WTC11 (cell line): ENCODE results near the gene CEBPE. TPM values are rescaled to one million over a fixed set of nuclear protein-coding genes. Genes with fewer than 3 reads are reported as not detected.

ENCODE experiments used
- ATAC-seq: fragments of 200-7000 bp; cut with Tn5 transposase; 2 replicates; pipeline ENCODE4 v1.10.0; 2021; ENCODE audit warnings: mild to moderate bottlenecking, moderate library complexity
- CTCF ChIA-PET: fragments of 300-600 bp; sonication (Branson Sonifier 250); formaldehyde crosslinking; loops from one replicate; lab custom pipeline; 2021; ENCODE audit warnings: antibody characterized with exemption; lab: Charles Lee
- POLR2A ChIA-PET: fragments of 350-600 bp; sonication (Branson Sonifier 250); formaldehyde crosslinking; loops from one replicate; lab custom pipeline; 2021; ENCODE audit warnings: antibody characterized with exemption; lab: Charles Lee
- DNase-seq: peaks from one replicate; pipeline ENCODE4 v3.0.0; 2021; ENCODE audit warnings: low spot score
- H3K27ac Mint-ChIP-seq: 2 replicates; pipeline ENCODE4 v1.8.0; 2021; ENCODE audit warnings: mixed read lengths
- H3K27me3 Mint-ChIP-seq: 2 replicates; pipeline ENCODE4 v1.8.0; 2021; ENCODE audit warnings: low read depth, mild to moderate bottlenecking, moderate library complexity, mixed read lengths
- H3K36me3 Mint-ChIP-seq: 2 replicates; pipeline ENCODE4 v1.8.0; 2021; ENCODE audit warnings: mixed read lengths
- H3K4me1 Mint-ChIP-seq: 2 replicates; pipeline ENCODE4 v1.8.0; 2022; ENCODE audit warnings: mixed read lengths
- H3K4me3 Mint-ChIP-seq: 2 replicates; pipeline ENCODE4 v1.8.0; 2021; ENCODE audit warnings: mild to moderate bottlenecking, moderate library complexity, mixed read lengths
- H3K9me3 Mint-ChIP-seq: 2 replicates; pipeline ENCODE4 v1.8.0; 2021; ENCODE audit warnings: mixed read lengths
- E2F1 ChIP-seq: sonication (generic); formaldehyde crosslinking; IDR thresholded peaks from 2 replicates; pipeline ENCODE4 v1.8.0; 2022; ENCODE audit warnings: mild to moderate bottlenecking, missing genetic modification reagents
- E2F5 ChIP-seq: sonication (generic); formaldehyde crosslinking; IDR thresholded peaks from 2 replicates; pipeline ENCODE4 v1.8.1; 2022; ENCODE audit warnings: mild to moderate bottlenecking, moderate library complexity, missing genetic modification reagents
- ELF4 ChIP-seq: sonication (generic); formaldehyde crosslinking; IDR thresholded peaks from 2 replicates; pipeline ENCODE4 v1.8.1; 2022; ENCODE audit warnings: low read depth, mild to moderate bottlenecking, moderate library complexity, missing genetic modification reagents
- EMX1 ChIP-seq: fragments of 250-450 bp; sonication (Bioruptor Pico); IDR thresholded peaks from 2 replicates; pipeline ENCODE4 v1.8.0; 2021; ENCODE audit warnings: mild to moderate bottlenecking
- ESRRA ChIP-seq: sonication (generic); formaldehyde crosslinking; IDR thresholded peaks from 2 replicates; pipeline ENCODE4 v1.8.1; 2022; ENCODE audit warnings: mild to moderate bottlenecking, missing genetic modification reagents, borderline replicate concordance
- ETV6 ChIP-seq: sonication (generic); formaldehyde crosslinking; IDR thresholded peaks from 2 replicates; pipeline ENCODE4 v1.8.1; 2022; ENCODE audit warnings: mild to moderate bottlenecking, missing genetic modification reagents
- PRDM15 ChIP-seq: sonication (generic); formaldehyde crosslinking; IDR thresholded peaks from 2 replicates; pipeline ENCODE4 v1.8.0; 2022; ENCODE audit warnings: missing genetic modification reagents
- SMAD4 ChIP-seq: sonication (generic); formaldehyde crosslinking; IDR thresholded peaks from 2 replicates; pipeline ENCODE4 v1.8.0; 2022; ENCODE audit warnings: mild to moderate bottlenecking, missing genetic modification reagents
- TEAD4 ChIP-seq: sonication (generic); formaldehyde crosslinking; IDR thresholded peaks from 2 replicates; pipeline ENCODE4 v1.8.0; 2022; ENCODE audit warnings: mild to moderate bottlenecking, missing genetic modification reagents
- ZNF121 ChIP-seq: sonication (generic); formaldehyde crosslinking; IDR thresholded peaks from 2 replicates; pipeline ENCODE4 v1.8.0; 2023; ENCODE audit warnings: missing genetic modification reagents
- ZNF138 ChIP-seq: sonication (generic); formaldehyde crosslinking; conservative IDR thresholded peaks from 2 replicates; pipeline ENCODE4 v1.8.1; 2022; ENCODE audit warnings: mild to moderate bottlenecking, moderate library complexity, missing genetic modification reagents
- ZNF512 ChIP-seq: sonication (generic); formaldehyde crosslinking; IDR thresholded peaks from 2 replicates; pipeline ENCODE4 v1.8.1; 2022; ENCODE audit warnings: missing genetic modification reagents, borderline replicate concordance
- ZNF532 ChIP-seq: fragments of 250-450 bp; sonication (Bioruptor Pico); IDR thresholded peaks from 2 replicates; pipeline ENCODE4 v1.9.0; 2021; ENCODE audit warnings: mild to moderate bottlenecking, borderline replicate concordance
- total RNA-seq: library from RNA; stranded (reverse); gene quantifications from 3 replicates; pipeline ENCODE4 v1.2.3, GENCODE V29; 2021
- TF ChIP-seq, protein P1 (sequence below): sonication (generic); formaldehyde crosslinking; IDR thresholded peaks from 2 replicates; pipeline ENCODE4 v1.8.1; 2023; ENCODE audit warnings: mild to moderate bottlenecking, missing genetic modification reagents, borderline replicate concordance

The CEBPE gene
- total RNA-seq, 1 experiment from 2014 or later = not detected

GRCh38 chr14:23103581-23103980, 15.5 kb downstream of the CEBPE start:
- no peaks in the 10 kb centered on the region for H3K9me3 Mint-ChIP-seq
- H3K4me1 Mint-ChIP-seq = peaks cover 52% of the 10 kb centered on the region
- CTCF ChIA-PET = interaction anchor here (0.8 to 6.9 kb wide), 3 partner anchors 9 to 35 kb away, joined by 3 to 43 read pairs (median 7); partner anchors contain the start of gene ACIN1
- H3K4me3 Mint-ChIP-seq = no peak overlapping the region
- H3K27ac Mint-ChIP-seq = no peak overlapping the region
- POLR2A ChIA-PET = no interaction called here
- TF ChIP-seq PRDM15 (CRISPR knock-in tag) = no peak
- no peak for TF ChIP-seq TEAD4
- ATAC-seq (no peak), DNase-seq (no peak)
- H3K36me3 Mint-ChIP-seq = peaks cover 7% of the 10 kb centered on the region; the same call in 1 of the 2 replicates
- peaks cover 15% of the 10 kb centered on the region for H3K27me3 Mint-ChIP-seq

DNA sequence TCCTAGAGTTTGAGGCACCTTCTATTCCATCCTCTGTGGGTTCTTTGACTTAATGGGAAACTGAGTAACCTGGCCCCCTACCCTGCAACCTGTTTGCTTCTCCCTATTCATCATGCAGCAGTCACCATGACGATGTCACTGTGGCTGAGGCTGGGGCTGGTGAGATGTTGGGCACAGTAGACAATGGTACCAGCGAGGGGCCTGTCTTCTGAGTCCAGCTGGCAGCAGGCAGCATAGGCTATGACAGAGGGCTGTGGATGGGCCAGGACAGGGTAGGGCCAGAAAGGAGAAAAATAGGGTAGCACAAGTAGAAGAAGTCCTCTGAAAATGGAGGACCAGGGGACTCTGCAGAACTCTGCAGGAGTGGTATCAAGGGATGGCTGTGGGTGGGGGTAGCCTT, 16.3 kb downstream of the CEBPE start:
- DNase-seq (no peak), ATAC-seq (no peak)
- no peaks in the 10 kb centered on the region for H3K9me3 Mint-ChIP-seq
- no peak overlapping the region for H3K27ac Mint-ChIP-seq
- no peak overlapping the region for H3K4me3 Mint-ChIP-seq
- CTCF ChIA-PET = interaction anchor here (1.6 to 6.9 kb wide), 2 partner anchors 18 to 26 kb away, joined by 3 to 43 read pairs; no protein-coding TSS in a partner anchor
- H3K4me1 Mint-ChIP-seq = peaks cover 52% of the 10 kb centered on the region
- peaks cover 15% of the 10 kb centered on the region for H3K27me3 Mint-ChIP-seq
- TF ChIP-seq E2F5 (CRISPR knock-in tag) (no peak), E2F1 (no peak), ESRRA (no peak)
- peaks cover 15% of the 10 kb centered on the region for H3K36me3 Mint-ChIP-seq
- POLR2A ChIA-PET = no interaction called here

DNA sequence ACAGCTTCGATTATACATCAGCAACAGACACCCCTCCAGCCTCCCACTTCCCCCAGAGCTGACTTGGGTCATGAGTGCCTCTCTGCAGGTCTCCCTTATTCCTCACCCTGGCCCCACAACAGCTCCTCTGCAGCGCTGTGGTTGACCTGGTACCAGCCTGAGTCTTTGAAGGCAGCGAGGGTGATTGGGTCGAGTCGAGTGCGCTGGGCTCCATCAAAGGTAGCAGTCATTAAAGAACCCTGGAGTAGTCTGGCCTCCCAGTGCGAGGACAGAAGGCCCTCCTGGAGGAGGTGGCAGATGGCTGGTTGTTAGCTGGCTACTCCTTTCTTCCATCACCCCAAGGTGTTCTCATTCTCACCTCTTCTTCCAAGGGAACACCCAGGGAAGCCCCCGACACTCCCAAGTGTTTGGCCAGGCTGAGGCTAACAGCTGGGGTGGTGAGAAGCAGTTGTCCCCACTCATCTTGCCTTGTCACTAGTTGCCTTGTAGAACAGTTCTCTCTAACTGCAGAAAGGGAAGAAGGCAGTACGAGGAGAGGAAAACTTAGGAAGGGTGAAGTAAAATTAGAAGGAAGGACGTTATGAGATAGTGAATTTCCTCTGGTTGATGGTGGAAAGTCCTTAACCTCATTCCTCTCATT, 16.9 kb downstream of the CEBPE start:
- POLR2A ChIA-PET = no interaction called here
- Mint-ChIP-seq H3K4me3 (no peak overlapping the region), H3K27ac (no peak overlapping the region), H3K36me3 (peaks cover 22% of the 10 kb centered on the region), H3K9me3 (no peaks in the 10 kb centered on the region), H3K4me1 (peaks cover 58% of the 10 kb centered on the region), H3K27me3 (peaks cover 15% of the 10 kb centered on the region)
- DNase-seq (no peak), ATAC-seq (no peak)
- CTCF ChIA-PET = interaction anchor here (0.8 to 6.9 kb wide), 4 partner anchors 19 to 44 kb away, joined by 3 to 43 read pairs (median 4); no protein-coding TSS in a partner anchor
- TF ChIP-seq ZNF512 (CRISPR knock-in tag) = no peak
- no peak for TF ChIP-seq ZNF532 (CRISPR knock-in tag)
- TF ChIP-seq ETV6 = no peak
- TF ChIP-seq ZNF121 (CRISPR knock-in tag) = no peak
- no peak for TF ChIP-seq ELF4 (CRISPR knock-in tag)
- no peak for TF ChIP-seq SMAD4
- no peak for TF ChIP-seq ZNF138 (CRISPR knock-in tag)
- TF ChIP-seq EMX1 = no peak
- TF ChIP-seq, protein P1, sequence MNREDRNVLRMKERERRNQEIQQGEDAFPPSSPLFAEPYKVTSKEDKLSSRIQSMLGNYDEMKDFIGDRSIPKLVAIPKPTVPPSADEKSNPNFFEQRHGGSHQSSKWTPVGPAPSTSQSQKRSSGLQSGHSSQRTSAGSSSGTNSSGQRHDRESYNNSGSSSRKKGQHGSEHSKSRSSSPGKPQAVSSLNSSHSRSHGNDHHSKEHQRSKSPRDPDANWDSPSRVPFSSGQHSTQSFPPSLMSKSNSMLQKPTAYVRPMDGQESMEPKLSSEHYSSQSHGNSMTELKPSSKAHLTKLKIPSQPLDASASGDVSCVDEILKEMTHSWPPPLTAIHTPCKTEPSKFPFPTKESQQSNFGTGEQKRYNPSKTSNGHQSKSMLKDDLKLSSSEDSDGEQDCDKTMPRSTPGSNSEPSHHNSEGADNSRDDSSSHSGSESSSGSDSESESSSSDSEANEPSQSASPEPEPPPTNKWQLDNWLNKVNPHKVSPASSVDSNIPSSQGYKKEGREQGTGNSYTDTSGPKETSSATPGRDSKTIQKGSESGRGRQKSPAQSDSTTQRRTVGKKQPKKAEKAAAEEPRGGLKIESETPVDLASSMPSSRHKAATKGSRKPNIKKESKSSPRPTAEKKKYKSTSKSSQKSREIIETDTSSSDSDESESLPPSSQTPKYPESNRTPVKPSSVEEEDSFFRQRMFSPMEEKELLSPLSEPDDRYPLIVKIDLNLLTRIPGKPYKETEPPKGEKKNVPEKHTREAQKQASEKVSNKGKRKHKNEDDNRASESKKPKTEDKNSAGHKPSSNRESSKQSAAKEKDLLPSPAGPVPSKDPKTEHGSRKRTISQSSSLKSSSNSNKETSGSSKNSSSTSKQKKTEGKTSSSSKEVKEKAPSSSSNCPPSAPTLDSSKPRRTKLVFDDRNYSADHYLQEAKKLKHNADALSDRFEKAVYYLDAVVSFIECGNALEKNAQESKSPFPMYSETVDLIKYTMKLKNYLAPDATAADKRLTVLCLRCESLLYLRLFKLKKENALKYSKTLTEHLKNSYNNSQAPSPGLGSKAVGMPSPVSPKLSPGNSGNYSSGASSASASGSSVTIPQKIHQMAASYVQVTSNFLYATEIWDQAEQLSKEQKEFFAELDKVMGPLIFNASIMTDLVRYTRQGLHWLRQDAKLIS = no peak
